Colonic mucosa (tissue), 4 donors: ENCODE data around the gene GCNT2. TPM values are rescaled to one million over a fixed set of nuclear protein-coding genes. Genes with fewer than 3 reads are reported as not detected.

ENCODE experiments used
- DNase-seq: peaks from one replicate; pipeline ENCODE4 v3.0.0-alpha.2; 2020
- H3K27ac ChIP-seq: fragments of 200-600 bp; one replicate; pipeline ENCODE4 v1.8.0; 2021
- H3K27me3 ChIP-seq: fragments of 200-600 bp; one replicate; pipeline ENCODE4 v1.8.0; 2021
- H3K36me3 ChIP-seq: fragments of 200-600 bp; one replicate; pipeline ENCODE4 v1.8.0; 2021
- H3K4me1 ChIP-seq: fragments of 200-600 bp; one replicate; pipeline ENCODE4 v1.8.0; 2021; ENCODE audit warnings: mild to moderate bottlenecking
- H3K4me3 ChIP-seq: fragments of 200-600 bp; one replicate; pipeline ENCODE4 v1.8.0; 2021
- H3K9ac ChIP-seq, 2 donors: one replicate each; pipeline ENCODE4 v1.7.0; 2013; ENCODE audit warnings: control low read depth in 2 of 2, low read depth in 2 of 2, low read length in 2 of 2
- H3K9me3 ChIP-seq: fragments of 200-600 bp; one replicate; pipeline ENCODE4 v1.8.0; 2021
- intact Hi-C: fragments of 100-400 bp; cut with DNase I; formaldehyde crosslinking; loops from one replicate; pipeline ENCODE4 v1.14.1; 2022
- total RNA-seq, 2 donors: library from RNA; stranded (reverse); fragmentation: NEBNext Ultra II Directional in 1 of 2; extraction: Animal tissue kit (Norgen Biotek cat#: 25700) in 1 of 2; gene quantifications; one replicate each; pipeline ENCODE4 v1.2.1, GENCODE V29; 2021
- TF ChIP-seq, protein P1 (sequence below): fragments of 200-600 bp; IDR thresholded peaks from one replicate; pipeline ENCODE4 v1.8.0; 2022; ENCODE audit warnings: antibody characterized with exemption, mild to moderate bottlenecking
- donor health status: healthy.
- donor health status: DM: no; HTN: no; CAD: no.
- donor health status: DM: no; HTN: no; CAD: no.

The GCNT2 gene
- total RNA-seq, 2 donors from 2014 or later = 9.8 to 9.9 TPM

DNA sequence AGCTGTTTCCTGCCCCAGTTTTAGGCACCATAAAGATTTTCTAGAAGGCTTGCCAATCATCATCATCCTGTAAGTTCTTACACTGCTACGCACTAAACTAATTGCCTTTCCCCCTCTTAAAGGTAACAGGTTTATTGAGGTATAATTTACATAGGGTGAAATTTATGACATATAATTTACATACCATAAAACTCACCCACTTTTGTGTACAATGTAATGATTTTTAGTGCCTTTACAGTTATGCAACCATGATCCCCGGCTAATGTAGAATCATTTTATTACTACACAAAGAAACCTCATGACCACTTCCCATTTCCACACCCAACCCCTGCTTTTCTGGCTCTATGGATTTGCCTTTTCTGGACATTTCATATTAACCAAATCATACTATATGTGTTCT, 21.1 kb downstream of the GCNT2 start:
- TF ChIP-seq, protein P1, sequence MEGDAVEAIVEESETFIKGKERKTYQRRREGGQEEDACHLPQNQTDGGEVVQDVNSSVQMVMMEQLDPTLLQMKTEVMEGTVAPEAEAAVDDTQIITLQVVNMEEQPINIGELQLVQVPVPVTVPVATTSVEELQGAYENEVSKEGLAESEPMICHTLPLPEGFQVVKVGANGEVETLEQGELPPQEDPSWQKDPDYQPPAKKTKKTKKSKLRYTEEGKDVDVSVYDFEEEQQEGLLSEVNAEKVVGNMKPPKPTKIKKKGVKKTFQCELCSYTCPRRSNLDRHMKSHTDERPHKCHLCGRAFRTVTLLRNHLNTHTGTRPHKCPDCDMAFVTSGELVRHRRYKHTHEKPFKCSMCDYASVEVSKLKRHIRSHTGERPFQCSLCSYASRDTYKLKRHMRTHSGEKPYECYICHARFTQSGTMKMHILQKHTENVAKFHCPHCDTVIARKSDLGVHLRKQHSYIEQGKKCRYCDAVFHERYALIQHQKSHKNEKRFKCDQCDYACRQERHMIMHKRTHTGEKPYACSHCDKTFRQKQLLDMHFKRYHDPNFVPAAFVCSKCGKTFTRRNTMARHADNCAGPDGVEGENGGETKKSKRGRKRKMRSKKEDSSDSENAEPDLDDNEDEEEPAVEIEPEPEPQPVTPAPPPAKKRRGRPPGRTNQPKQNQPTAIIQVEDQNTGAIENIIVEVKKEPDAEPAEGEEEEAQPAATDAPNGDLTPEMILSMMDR = no peak
- no peak overlapping the region for H3K9ac ChIP-seq
- H3K36me3 ChIP-seq = no peaks in the 10 kb centered on the region
- no peaks in the 10 kb centered on the region for H3K4me1 ChIP-seq
- no peak overlapping the region for H3K4me3 ChIP-seq
- H3K9me3 ChIP-seq = no peaks in the 10 kb centered on the region
- intact Hi-C loops = no loop called here
- H3K27ac ChIP-seq = no peak overlapping the region
- no peaks in the 10 kb centered on the region for H3K27me3 ChIP-seq
- DNase-seq = peak; percentile 40

DNA sequence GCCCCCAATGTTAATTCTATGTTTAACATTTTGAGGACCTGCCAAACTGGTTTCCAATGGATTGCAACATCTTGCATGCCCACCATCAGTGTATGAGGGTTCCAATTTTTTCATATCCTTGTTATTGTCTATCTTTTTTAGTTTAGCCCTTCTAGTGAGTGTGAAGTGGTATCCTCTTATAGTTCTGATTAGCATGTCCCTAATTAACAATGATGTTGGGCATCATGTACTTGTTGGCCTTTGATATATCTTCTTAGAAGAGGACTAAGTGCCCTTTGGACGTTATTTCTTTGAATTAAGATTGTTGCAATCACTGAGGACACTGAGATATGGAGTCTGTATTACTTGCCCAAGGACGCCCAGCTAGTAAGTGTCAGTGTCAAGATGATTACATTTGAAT, 22.3 kb downstream of the GCNT2 start:
- Histone ChIP-seq H3K4me3 (no peak overlapping the region), H3K36me3 (no peaks in the 10 kb centered on the region), H3K4me1 (no peaks in the 10 kb centered on the region), H3K9me3 (no peaks in the 10 kb centered on the region), H3K27me3 (no peaks in the 10 kb centered on the region), H3K9ac (no peak overlapping the region), H3K27ac (no peak overlapping the region)
- DNase-seq = no peak
- TF ChIP-seq, protein P1 = no peak
- intact Hi-C loops = no loop called here

DNA sequence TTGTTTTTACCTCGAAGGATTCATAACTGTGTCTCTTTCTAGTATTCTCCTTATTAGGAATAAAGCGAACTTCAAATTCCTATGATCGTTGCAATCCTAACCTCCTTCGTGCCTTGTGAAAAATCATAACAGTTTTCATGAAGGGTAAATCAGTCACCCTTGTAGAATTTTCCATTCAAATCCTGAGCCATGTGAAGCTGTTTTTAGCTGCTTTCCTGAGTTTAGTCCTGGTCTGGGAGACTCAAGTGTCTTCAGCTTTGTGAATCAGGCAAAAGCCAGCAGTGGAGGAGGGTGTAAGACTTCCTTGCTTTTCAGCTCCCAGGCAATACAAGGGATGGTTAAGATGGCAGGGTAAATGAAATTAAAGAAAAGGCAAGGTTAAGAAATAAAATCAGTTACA, 24.3 kb downstream of the GCNT2 start:
- no peaks in the 10 kb centered on the region for H3K9me3 ChIP-seq
- H3K36me3 ChIP-seq = no peaks in the 10 kb centered on the region
- no peak overlapping the region for H3K9ac ChIP-seq
- no peak for DNase-seq
- no peaks in the 10 kb centered on the region for H3K27me3 ChIP-seq
- H3K4me3 ChIP-seq = no peak overlapping the region
- TF ChIP-seq, protein P1 = no peak
- intact Hi-C loops = no loop called here
- H3K4me1 ChIP-seq = no peaks in the 10 kb centered on the region
- H3K27ac ChIP-seq = no peak overlapping the region

DNA sequence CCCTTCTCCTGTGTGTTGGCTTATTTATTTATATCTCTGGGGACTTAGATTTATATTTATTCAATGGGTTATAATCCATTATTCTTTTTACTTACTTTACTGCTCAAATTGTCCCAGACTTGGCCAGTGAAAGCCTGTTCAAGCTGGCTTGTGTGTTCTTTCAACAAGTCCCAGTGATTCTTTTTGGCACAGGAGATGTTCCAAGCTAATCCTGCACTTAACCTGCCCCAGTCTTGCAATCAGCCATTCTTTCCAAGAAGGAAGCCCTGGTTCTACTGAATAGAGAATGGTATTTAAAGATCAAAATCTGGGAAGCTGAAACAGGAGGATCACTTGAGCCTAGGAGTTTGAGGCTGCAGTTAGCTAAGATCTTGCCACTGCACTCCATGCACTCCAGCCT, 26.7 kb downstream of the GCNT2 start:
- Histone ChIP-seq H3K27ac (no peak overlapping the region), H3K27me3 (no peaks in the 10 kb centered on the region), H3K4me3 (no peak overlapping the region), H3K9me3 (no peaks in the 10 kb centered on the region), H3K36me3 (no peaks in the 10 kb centered on the region), H3K9ac (no peak overlapping the region), H3K4me1 (no peaks in the 10 kb centered on the region)
- intact Hi-C loops = no loop called here
- TF ChIP-seq, protein P1 = no peak
- DNase-seq = no peak

DNA sequence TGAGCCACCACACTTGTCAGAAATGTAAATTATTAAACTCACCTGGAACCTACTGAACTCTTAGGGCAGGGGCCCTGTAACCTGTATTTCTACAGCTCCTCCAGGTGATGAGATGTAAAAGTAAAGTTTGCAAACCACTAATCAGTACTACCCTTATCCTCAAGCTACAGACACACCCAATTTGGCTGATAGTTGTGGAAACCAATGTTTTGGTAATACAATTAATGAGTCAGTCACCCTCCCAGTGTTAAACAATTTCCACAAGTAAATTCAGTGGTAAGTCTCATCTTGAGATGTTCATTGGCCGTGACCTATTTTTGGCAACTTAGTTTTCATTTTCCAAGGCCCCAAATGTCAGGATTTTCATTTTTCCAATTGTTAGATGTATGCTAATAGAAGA, 29.6 kb downstream of the GCNT2 start:
- TF ChIP-seq, protein P1 = no peak
- H3K9ac ChIP-seq = no peak overlapping the region
- H3K4me3 ChIP-seq = no peak overlapping the region
- no peaks in the 10 kb centered on the region for H3K9me3 ChIP-seq
- no peak for DNase-seq
- no peaks in the 10 kb centered on the region for H3K36me3 ChIP-seq
- intact Hi-C loops = no loop called here
- no peaks in the 10 kb centered on the region for H3K27me3 ChIP-seq
- peaks cover 4% of the 10 kb centered on the region for H3K4me1 ChIP-seq
- H3K27ac ChIP-seq = no peak overlapping the region
